HepG2 (cell line): ENCODE measurements around the gene NXPE3. TPM values are rescaled to one million over a fixed set of nuclear protein-coding genes. Genes with fewer than 3 reads are reported as not detected.

ENCODE experiments used
- ELF1 ChIP-seq: sonication (generic); formaldehyde crosslinking; IDR thresholded peaks from 2 replicates; pipeline ENCODE4 v1.4.0; 2020; ENCODE audit warnings: missing genetic modification reagents
- EP300 ChIP-seq, 3 experiments: sonication (generic) in 1 of 3; formaldehyde crosslinking in 1 of 3; IDR thresholded peaks; 2 replicates each; pipeline versions ENCODE4 v1.5.1 to v1.6.1; 2011 to 2020; ENCODE audit warnings: low read depth in 2 of 3, low read length in 2 of 3, borderline replicate concordance in 1 of 3, improper control_type of control experiment in 1 of 3, mild to moderate bottlenecking in 1 of 3, missing genetic modification reagents in 1 of 3, moderate library complexity in 1 of 3
- FOSL1 ChIP-seq: sonication (generic); formaldehyde crosslinking; IDR thresholded peaks from 2 replicates; pipeline ENCODE4 v1.9.0; 2021; ENCODE audit warnings: missing genetic modification reagents, borderline replicate concordance
- NKX3-1 ChIP-seq: sonication (generic); formaldehyde crosslinking; IDR thresholded peaks from 2 replicates; pipeline ENCODE4 v1.5.0; 2020; ENCODE audit warnings: missing genetic modification reagents
- POGZ ChIP-seq: sonication (generic); formaldehyde crosslinking; IDR thresholded peaks from 2 replicates; pipeline ENCODE4 v1.4.0; 2020; ENCODE audit warnings: mild to moderate bottlenecking, missing genetic modification reagents
- POLR2G ChIP-seq: fragments of 200-400 bp; formaldehyde crosslinking; IDR thresholded peaks from 2 replicates; pipeline ENCODE4 v1.6.1; 2018; ENCODE audit warnings: mild to moderate bottlenecking, low read depth, low read length, moderate library complexity
- TAF1 ChIP-seq: sonication (generic); formaldehyde crosslinking; IDR thresholded peaks from 2 replicates; pipeline ENCODE4 v1.4.0; 2020; ENCODE audit warnings: missing genetic modification reagents
- ZC3H4 ChIP-seq: sonication (generic); formaldehyde crosslinking; IDR thresholded peaks from 2 replicates; pipeline ENCODE4 v1.4.0; 2020; ENCODE audit warnings: missing genetic modification reagents, borderline replicate concordance
- ZMYM3 ChIP-seq: sonication (generic); formaldehyde crosslinking; IDR thresholded peaks from 2 replicates; pipeline ENCODE4 v1.5.1; 2020; ENCODE audit warnings: mild to moderate bottlenecking, missing genetic modification reagents
- ZNF282 ChIP-seq: fragments of 450-650 bp; IDR thresholded peaks from 2 replicates; pipeline ENCODE4 v1.6.1; 2018; ENCODE audit not compliant: partially characterized antibody
- ZNF530 ChIP-seq: sonication (generic); formaldehyde crosslinking; IDR thresholded peaks from 2 replicates; pipeline ENCODE4 v1.5.0; 2020; ENCODE audit warnings: low read depth, mild to moderate bottlenecking, missing genetic modification reagents
- ZNF543 ChIP-seq: sonication (generic); formaldehyde crosslinking; IDR thresholded peaks from 2 replicates; pipeline ENCODE4 v1.4.0; 2020; ENCODE audit warnings: mild to moderate bottlenecking, missing genetic modification reagents
- ZNF772 ChIP-seq: sonication (generic); formaldehyde crosslinking; IDR thresholded peaks from 2 replicates; pipeline ENCODE4 v1.5.0; 2020; ENCODE audit warnings: mild to moderate bottlenecking, missing genetic modification reagents
- polyA plus RNA-seq, 8 experiments: library from polyadenylated mRNA; depleted of rRNA in 3 of 8; stranded (reverse) in 7 of 8; unstranded in 1 of 8; fragments of >200 nt; fragmentation: Illumina TruSeq in 4 of 8; extraction: Trizol in 4 of 8; gene quantifications; 2 replicates each; pipeline versions ENCODE4 v1.2.1 to v1.2.3, GENCODE V29; 2011 to 2016; ENCODE audit warnings: low read depth in 4 of 8, missing spikeins in 1 of 8, mixed read lengths in 1 of 8; ENCODE audit not compliant: insufficient read depth in 1 of 8
- total RNA-seq, 5 experiments: library from RNA; depleted of rRNA; stranded (reverse); fragments of >200 nt; fragmentation: Illumina TruSeq; extraction: Trizol; gene quantifications; 2 replicates each; pipeline ENCODE4 v1.2.3, GENCODE V29; 2016; ENCODE audit warnings: low read depth in 1 of 5
- TF ChIP-seq, protein P1 (sequence below): IDR thresholded peaks from 2 replicates; pipeline ENCODE4 v1.6.1; 2016; ENCODE audit warnings: mild to moderate bottlenecking, missing biosample characterization, missing genetic modification reagents
- TF ChIP-seq, protein P2 (sequence below), 2 experiments: sonication (generic) in 1 of 2; formaldehyde crosslinking in 1 of 2; IDR thresholded peaks; 2 replicates each; pipeline versions ENCODE4 v1.5.1 to v1.6.1; 2011 to 2020; ENCODE audit warnings: borderline replicate concordance in 1 of 2, low read depth in 1 of 2, low read length in 1 of 2, mild to moderate bottlenecking in 1 of 2, missing genetic modification reagents in 1 of 2, moderate library complexity in 1 of 2
- TF ChIP-seq, protein P3 (sequence below): sonication (generic); formaldehyde crosslinking; IDR thresholded peaks from 2 replicates; pipeline ENCODE4 v1.4.0; 2020; ENCODE audit warnings: mild to moderate bottlenecking, low read depth, missing genetic modification reagents
- TF ChIP-seq, protein P4 (sequence below): sonication (generic); formaldehyde crosslinking; IDR thresholded peaks from 2 replicates; pipeline ENCODE4 v1.5.1; 2020; ENCODE audit warnings: mild to moderate bottlenecking, missing genetic modification reagents, borderline replicate concordance

NXPE3 gene
- total and polyA plus RNA-seq, 2 of the 13 experiments (the other 11 are each of a cell fraction or from before 2014, with no cell fraction given): 3.5 to 4.7 TPM

DNA sequence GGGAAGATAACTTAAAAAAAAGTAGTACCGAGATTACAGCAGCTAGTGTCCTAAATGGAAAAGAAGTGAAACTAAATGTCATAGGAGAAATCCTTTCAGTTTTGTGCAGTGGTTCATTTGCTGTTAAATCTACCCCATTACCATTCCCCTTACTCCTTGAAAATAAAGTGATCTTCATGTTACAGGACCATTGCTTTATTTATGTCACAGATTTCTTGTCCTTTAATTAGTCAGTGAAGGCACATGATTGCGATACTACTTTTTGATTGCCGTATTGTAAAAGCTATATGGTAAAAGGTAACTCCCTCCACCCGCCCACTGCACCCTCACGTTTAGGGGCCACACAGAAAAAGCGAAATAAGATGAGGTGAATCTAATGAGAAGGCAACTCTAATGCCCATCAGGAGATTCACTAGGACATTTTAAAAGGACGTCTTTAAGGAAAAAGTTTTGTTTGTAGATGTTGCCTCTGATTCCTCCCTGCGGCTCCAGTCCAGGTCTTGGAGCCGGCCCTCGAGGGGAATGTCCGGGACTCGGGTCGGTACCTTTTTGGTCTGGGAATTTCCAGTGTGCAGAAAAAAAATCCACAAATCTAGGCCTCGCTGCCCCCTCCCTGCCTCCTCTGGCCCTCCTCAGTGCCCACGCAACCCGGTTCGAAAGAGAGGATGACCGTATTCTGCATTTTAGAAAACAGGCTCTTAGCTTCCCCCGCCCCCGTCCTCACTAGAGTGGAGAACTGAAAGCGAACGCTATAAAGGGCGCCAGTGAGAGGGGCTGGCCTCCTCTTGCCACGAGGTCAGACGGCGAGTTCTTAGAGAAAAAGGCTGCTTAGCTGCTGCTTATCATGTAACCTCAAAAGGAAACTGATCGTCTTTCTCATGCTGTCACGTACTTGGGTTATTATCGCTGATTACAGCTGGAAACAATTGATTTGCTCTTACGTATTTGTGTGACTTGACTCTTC, 48.5 kb downstream of the NXPE3 start (continued):
- TF ChIP-seq, protein P1, sequence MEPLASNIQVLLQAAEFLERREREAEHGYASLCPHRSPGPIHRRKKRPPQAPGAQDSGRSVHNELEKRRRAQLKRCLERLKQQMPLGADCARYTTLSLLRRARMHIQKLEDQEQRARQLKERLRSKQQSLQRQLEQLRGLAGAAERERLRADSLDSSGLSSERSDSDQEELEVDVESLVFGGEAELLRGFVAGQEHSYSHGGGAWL (CRISPR knock-in tag): no peak
- no peak for TF ChIP-seq NKX3-1 (CRISPR knock-in tag)
- TF ChIP-seq, protein P2, sequence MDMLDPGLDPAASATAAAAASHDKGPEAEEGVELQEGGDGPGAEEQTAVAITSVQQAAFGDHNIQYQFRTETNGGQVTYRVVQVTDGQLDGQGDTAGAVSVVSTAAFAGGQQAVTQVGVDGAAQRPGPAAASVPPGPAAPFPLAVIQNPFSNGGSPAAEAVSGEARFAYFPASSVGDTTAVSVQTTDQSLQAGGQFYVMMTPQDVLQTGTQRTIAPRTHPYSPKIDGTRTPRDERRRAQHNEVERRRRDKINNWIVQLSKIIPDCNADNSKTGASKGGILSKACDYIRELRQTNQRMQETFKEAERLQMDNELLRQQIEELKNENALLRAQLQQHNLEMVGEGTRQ (IDR thresholded peaks at IDR 0.05; ENCODE audit: low read depth, low read length): no peak
- TF ChIP-seq, protein P2 (CRISPR knock-in tag; IDR thresholded peaks at IDR 0.05; ENCODE audit: borderline replicate concordance): no peak
- TF ChIP-seq, protein P3, sequence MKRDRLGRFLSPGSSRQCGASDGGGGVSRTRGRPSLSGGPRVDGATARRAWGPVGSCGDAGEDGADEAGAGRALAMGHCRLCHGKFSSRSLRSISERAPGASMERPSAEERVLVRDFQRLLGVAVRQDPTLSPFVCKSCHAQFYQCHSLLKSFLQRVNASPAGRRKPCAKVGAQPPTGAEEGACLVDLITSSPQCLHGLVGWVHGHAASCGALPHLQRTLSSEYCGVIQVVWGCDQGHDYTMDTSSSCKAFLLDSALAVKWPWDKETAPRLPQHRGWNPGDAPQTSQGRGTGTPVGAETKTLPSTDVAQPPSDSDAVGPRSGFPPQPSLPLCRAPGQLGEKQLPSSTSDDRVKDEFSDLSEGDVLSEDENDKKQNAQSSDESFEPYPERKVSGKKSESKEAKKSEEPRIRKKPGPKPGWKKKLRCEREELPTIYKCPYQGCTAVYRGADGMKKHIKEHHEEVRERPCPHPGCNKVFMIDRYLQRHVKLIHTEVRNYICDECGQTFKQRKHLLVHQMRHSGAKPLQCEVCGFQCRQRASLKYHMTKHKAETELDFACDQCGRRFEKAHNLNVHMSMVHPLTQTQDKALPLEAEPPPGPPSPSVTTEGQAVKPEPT (CRISPR knock-in tag): 0 out of 2 replicates have a peak, but pooled peaks have one; percentile 72
- TF ChIP-seq ZMYM3 (CRISPR knock-in tag): peak; percentile 45; the same call in 1 of the 2 replicates
- no peak for TF ChIP-seq ZNF530
- peak; percentile 13; the same call in 1 of the 2 replicates for TF ChIP-seq POGZ (CRISPR knock-in tag)
- peak; percentile 40; the same call in 1 of the 2 replicates for TF ChIP-seq TAF1 (CRISPR knock-in tag)
- no peak for TF ChIP-seq ZNF282
- no peak for TF ChIP-seq ZNF772 (CRISPR knock-in tag)
- peak; percentile 81 for TF ChIP-seq POLR2G
- 0 out of 4 replicates have a peak, but pooled peaks of 1 of the 2 experiments have one; percentile 3 for TF ChIP-seq EP300 (IDR thresholded peaks at IDR 0.05; ENCODE audit: low read depth in 2 of 2, low read length in 2 of 2)
- TF ChIP-seq EP300 (CRISPR knock-in tag; IDR thresholded peaks at IDR 0.05; ENCODE audit: borderline replicate concordance): no peak
- TF ChIP-seq ZNF543 (CRISPR knock-in tag): no peak
- TF ChIP-seq, protein P4, sequence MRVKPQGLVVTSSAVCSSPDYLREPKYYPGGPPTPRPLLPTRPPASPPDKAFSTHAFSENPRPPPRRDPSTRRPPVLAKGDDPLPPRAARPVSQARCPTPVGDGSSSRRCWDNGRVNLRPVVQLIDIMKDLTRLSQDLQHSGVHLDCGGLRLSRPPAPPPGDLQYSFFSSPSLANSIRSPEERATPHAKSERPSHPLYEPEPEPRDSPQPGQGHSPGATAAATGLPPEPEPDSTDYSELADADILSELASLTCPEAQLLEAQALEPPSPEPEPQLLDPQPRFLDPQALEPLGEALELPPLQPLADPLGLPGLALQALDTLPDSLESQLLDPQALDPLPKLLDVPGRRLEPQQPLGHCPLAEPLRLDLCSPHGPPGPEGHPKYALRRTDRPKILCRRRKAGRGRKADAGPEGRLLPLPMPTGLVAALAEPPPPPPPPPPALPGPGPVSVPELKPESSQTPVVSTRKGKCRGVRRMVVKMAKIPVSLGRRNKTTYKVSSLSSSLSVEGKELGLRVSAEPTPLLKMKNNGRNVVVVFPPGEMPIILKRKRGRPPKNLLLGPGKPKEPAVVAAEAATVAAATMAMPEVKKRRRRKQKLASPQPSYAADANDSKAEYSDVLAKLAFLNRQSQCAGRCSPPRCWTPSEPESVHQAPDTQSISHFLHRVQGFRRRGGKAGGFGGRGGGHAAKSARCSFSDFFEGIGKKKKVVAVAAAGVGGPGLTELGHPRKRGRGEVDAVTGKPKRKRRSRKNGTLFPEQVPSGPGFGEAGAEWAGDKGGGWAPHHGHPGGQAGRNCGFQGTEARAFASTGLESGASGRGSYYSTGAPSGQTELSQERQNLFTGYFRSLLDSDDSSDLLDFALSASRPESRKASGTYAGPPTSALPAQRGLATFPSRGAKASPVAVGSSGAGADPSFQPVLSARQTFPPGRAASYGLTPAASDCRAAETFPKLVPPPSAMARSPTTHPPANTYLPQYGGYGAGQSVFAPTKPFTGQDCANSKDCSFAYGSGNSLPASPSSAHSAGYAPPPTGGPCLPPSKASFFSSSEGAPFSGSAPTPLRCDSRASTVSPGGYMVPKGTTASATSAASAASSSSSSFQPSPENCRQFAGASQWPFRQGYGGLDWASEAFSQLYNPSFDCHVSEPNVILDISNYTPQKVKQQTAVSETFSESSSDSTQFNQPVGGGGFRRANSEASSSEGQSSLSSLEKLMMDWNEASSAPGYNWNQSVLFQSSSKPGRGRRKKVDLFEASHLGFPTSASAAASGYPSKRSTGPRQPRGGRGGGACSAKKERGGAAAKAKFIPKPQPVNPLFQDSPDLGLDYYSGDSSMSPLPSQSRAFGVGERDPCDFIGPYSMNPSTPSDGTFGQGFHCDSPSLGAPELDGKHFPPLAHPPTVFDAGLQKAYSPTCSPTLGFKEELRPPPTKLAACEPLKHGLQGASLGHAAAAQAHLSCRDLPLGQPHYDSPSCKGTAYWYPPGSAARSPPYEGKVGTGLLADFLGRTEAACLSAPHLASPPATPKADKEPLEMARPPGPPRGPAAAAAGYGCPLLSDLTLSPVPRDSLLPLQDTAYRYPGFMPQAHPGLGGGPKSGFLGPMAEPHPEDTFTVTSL (CRISPR knock-in tag): no peak
- TF ChIP-seq FOSL1 (CRISPR knock-in tag): no peak
- no peak for TF ChIP-seq ZC3H4 (CRISPR knock-in tag)
- no peak for TF ChIP-seq ELF1 (CRISPR knock-in tag)
